Measurements from ENCODE around the gene KPTN. TPM values are rescaled to one million over a fixed set of nuclear protein-coding genes. Genes with fewer than 3 reads are reported as not detected.

Gene KPTN
- total and polyA plus RNA-seq, 2 of the 8 experiments (the other 6 are each of a cell fraction or from before 2014, with no cell fraction given): 23.6 to 31.3 TPM

GRCh38 chr19:47432091-47432490, 51.9 kb downstream of the KPTN start:
- Histone ChIP-seq H2BK120ac (replicated peaks; ENCODE audit: low read depth, low read length) (no peak overlapping the region), H2AFZ (ENCODE audit: low read length) (no peak overlapping the region), H3K23me2 (ENCODE audit: low read depth, low read length) (peaks cover 25% of the 10 kb centered on the region), H3K4me1 (replicated peaks in 1 of 4; ENCODE audit: control insufficient read depth in 3 of 4, insufficient read depth in 4 of 4, low read length in 3 of 4) (peaks cover 0 to 23% (median 14%) of the 10 kb centered on the region in 4 experiments; a peak in 5 of 7 replicates), H3K27me3 (replicated peaks in 1 of 4; ENCODE audit: control insufficient read depth in 3 of 4, extremely low read depth in 1 of 4, insufficient read depth in 3 of 4, low read length in 3 of 4) (peaks cover 0 to 25% (median 18%) of the 10 kb centered on the region in 4 experiments; a peak in 6 of 7 replicates), H2BK12ac (ENCODE audit: low read depth, low read length) (no peak overlapping the region; the same call in 1 of the 2 replicates), H2BK5ac (ENCODE audit: low read depth, low read length) (no peak overlapping the region), H3K79me2 (ENCODE audit: control insufficient read depth in 1 of 2, insufficient read depth in 2 of 2, low read length in 2 of 2) (no peaks in the 10 kb centered on the region), H4K8ac (ENCODE audit: extremely low read depth, insufficient read depth, low read length) (no peak overlapping the region), H2BK15ac (ENCODE audit: low read length) (no peak overlapping the region), H3K79me1 (ENCODE audit: low read depth, low read length) (no peaks in the 10 kb centered on the region), H2BK20ac (ENCODE audit: low read length) (no peak overlapping the region), H4K5ac (ENCODE audit: insufficient read length, low read depth, low read length) (no peak overlapping the region), H4K91ac (replicated peaks; ENCODE audit: insufficient read length, low read length) (no peak overlapping the region), H4K20me1 (replicated peaks in 1 of 2; ENCODE audit: control insufficient read depth in 1 of 2, insufficient read depth in 2 of 2, low read length in 2 of 2) (no peaks in the 10 kb centered on the region), H3K9me3 (ENCODE audit: insufficient read depth in 2 of 2, low read depth in 1 of 2, low read length in 1 of 2) (no peaks in the 10 kb centered on the region), H3K23ac (ENCODE audit: insufficient read length) (no peak overlapping the region), H3K56ac (replicated peaks; ENCODE audit: insufficient read length, low read depth, low read length) (no peak overlapping the region), H2AK5ac (ENCODE audit: low read depth, low read length) (no peak overlapping the region), H3K4ac (replicated peaks; ENCODE audit: insufficient read length, low read depth, low read length) (no peak overlapping the region), H3K14ac (ENCODE audit: insufficient read length) (no peak overlapping the region), H3K27ac (ENCODE audit: low read depth, low read length) (no peak overlapping the region), H3K18ac (ENCODE audit: extremely low read depth, low read length) (no peak overlapping the region), H3K4me3 (ENCODE audit: extremely low read depth in 1 of 4, insufficient read depth in 2 of 4, low read depth in 3 of 4, low read length in 4 of 4) (no peak overlapping the region), H3K36me3 (ENCODE audit: control insufficient read depth in 2 of 4, insufficient read depth in 4 of 4, low read length in 3 of 4) (no peaks in the 10 kb centered on the region), H3K4me2 (ENCODE audit: insufficient read depth in 1 of 2, low read depth in 2 of 2, low read length in 2 of 2) (no peak overlapping the region), H3K9ac (replicated peaks in 1 of 4; ENCODE audit: extremely low read depth in 1 of 4, low read depth in 3 of 4, low read length in 3 of 4) (no peak overlapping the region)
- DNase-seq (ENCODE audit: low read depth in 1 of 2, low spot score in 2 of 2) (no peak), FAIRE-seq (no peak)
- POLR2A ChIA-PET (ENCODE audit: partially characterized antibody): no interaction called here
- 85% methylated on average over 17 of the region's 18 CpGs; no CpG with 5 or more reads in 1 of the 2 experiments for WGBS, 2 experiments (ENCODE audit: extremely low coverage in 1 of 2, insufficient coverage in 1 of 2, insufficient read length in 1 of 2, insufficient replicate concordance in 2 of 2, low coverage in 1 of 2, low lambda C conversion rate in 2 of 2, missing lambda C conversion rate in 1 of 2)
- CTCF ChIA-PET (ENCODE audit: partially characterized antibody): interaction anchor here (1.1 to 24.5 kb wide), 8 partner anchors 41 to 312 kb away, joined by 3 to 436 read pairs (median 8); partner anchors contain the start of genes EHD2, KPTN and SLC8A2
- TF ChIP-seq POU5F1 (IDR thresholded peaks at IDR 0.05; ENCODE audit: low read depth, low read length) (no peak), NANOG (IDR thresholded peaks at IDR 0.05; ENCODE audit: insufficient read depth, low read depth, low read length, poor library complexity, severe bottlenecking) (no peak), CTBP2 (IDR thresholded peaks at IDR 0.05; ENCODE audit: borderline replicate concordance, insufficient read depth, insufficient read length, low read length) (no peak), SP4 (IDR thresholded peaks at IDR 0.05; ENCODE audit: low read length) (no peak), ATF3 (IDR thresholded peaks at IDR 0.05; ENCODE audit: insufficient read depth, low read depth, low read length) (no peak), CEBPB (IDR thresholded peaks at IDR 0.05; ENCODE audit: low read depth, low read length) (no peak), HDAC2 (IDR thresholded peaks at IDR 0.05; ENCODE audit: borderline replicate concordance in 1 of 2, low read depth in 2 of 2, low read length in 2 of 2) (no peak), BCL11A (IDR thresholded peaks at IDR 0.05; ENCODE audit: low read depth in 2 of 2, low read length in 2 of 2) (no peak), SIN3A (conservative IDR thresholded peaks at IDR 0.05 in 1 of 2, IDR thresholded peaks at IDR 0.05 in 1 of 2; ENCODE audit: low read depth in 1 of 2, low read length in 2 of 2) (no peak), EP300 (IDR thresholded peaks at IDR 0.05; ENCODE audit: borderline replicate concordance in 1 of 2, low read depth in 2 of 2, low read length in 2 of 2) (no peak), SP1 (IDR thresholded peaks at IDR 0.05; ENCODE audit: low read depth, low read length) (no peak)
- TF ChIP-seq, protein P1, sequence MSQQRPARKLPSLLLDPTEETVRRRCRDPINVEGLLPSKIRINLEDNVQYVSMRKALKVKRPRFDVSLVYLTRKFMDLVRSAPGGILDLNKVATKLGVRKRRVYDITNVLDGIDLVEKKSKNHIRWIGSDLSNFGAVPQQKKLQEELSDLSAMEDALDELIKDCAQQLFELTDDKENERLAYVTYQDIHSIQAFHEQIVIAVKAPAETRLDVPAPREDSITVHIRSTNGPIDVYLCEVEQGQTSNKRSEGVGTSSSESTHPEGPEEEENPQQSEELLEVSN (IDR thresholded peaks at IDR 0.05): no peak

All from H1 (cell line).